Right atrium auricular region (tissue), 2 donors: ENCODE measurements around the gene SASS6. TPM values are rescaled to one million over a fixed set of nuclear protein-coding genes. Genes with fewer than 3 reads are reported as not detected.

Source experiments
- DNase-seq: peaks from one replicate; pipeline ENCODE4 v3.0.0-alpha.2; 2019; ENCODE audit warnings: low spot score
- H3K27ac ChIP-seq, 2 donors: fragments of 200-600 bp; sonication (generic); 1 replicate in 1 of 2; 2 replicates in 1 of 2; pipeline ENCODE4 v1.5.1; 2016 to 2019
- H3K27me3 ChIP-seq, 2 donors: fragments of 200-600 bp; sonication (generic); one replicate each; pipeline versions ENCODE4 v1.5.1 to v1.6.0; 2017 to 2019
- H3K36me3 ChIP-seq: fragments of 200-600 bp; sonication (generic); one replicate; pipeline ENCODE4 v1.5.1; 2016
- H3K4me1 ChIP-seq, 2 donors: fragments of 200-600 bp; sonication (generic); one replicate each; pipeline versions ENCODE4 v1.5.1 to v1.6.0; 2017 to 2019
- H3K4me3 ChIP-seq, 2 donors: fragments of 200-600 bp; sonication (generic); 1 replicate in 1 of 2; 2 replicates in 1 of 2; pipeline ENCODE4 v1.5.1; 2017 to 2019; ENCODE audit warnings: mild to moderate bottlenecking in 1 of 2, moderate library complexity in 1 of 2
- H3K9me3 ChIP-seq, 2 donors: fragments of 200-600 bp; sonication (generic); one replicate each; pipeline ENCODE4 v1.5.1; 2019
- total RNA-seq, 2 donors: library from RNA; depleted of rRNA; stranded (reverse); fragments of >200 nt; gene quantifications; one replicate each; pipeline ENCODE4 v1.1.0, GENCODE V29; 2016
- TF ChIP-seq, protein P1 (sequence below), 2 donors: fragments of 200-600 bp; sonication (generic); IDR thresholded peaks; one replicate each; pipeline ENCODE4 v1.5.1; 2019; ENCODE audit warnings: antibody characterized with exemption in 2 of 2

Gene SASS6
- total RNA-seq, 2 donors from 2014 or later, result 1.6 to 1.7 TPM

- H3K27ac ChIP-seq, result no peak overlapping the region
- H3K36me3 ChIP-seq, result peaks cover 6% of the 10 kb centered on the region
- no peaks in the 10 kb centered on the region for H3K4me1 ChIP-seq
- H3K4me3 ChIP-seq, result no peak overlapping the region
- TF ChIP-seq, protein P1, sequence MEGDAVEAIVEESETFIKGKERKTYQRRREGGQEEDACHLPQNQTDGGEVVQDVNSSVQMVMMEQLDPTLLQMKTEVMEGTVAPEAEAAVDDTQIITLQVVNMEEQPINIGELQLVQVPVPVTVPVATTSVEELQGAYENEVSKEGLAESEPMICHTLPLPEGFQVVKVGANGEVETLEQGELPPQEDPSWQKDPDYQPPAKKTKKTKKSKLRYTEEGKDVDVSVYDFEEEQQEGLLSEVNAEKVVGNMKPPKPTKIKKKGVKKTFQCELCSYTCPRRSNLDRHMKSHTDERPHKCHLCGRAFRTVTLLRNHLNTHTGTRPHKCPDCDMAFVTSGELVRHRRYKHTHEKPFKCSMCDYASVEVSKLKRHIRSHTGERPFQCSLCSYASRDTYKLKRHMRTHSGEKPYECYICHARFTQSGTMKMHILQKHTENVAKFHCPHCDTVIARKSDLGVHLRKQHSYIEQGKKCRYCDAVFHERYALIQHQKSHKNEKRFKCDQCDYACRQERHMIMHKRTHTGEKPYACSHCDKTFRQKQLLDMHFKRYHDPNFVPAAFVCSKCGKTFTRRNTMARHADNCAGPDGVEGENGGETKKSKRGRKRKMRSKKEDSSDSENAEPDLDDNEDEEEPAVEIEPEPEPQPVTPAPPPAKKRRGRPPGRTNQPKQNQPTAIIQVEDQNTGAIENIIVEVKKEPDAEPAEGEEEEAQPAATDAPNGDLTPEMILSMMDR (IDR thresholded peaks at IDR 0.05), result no peak
- H3K27me3 ChIP-seq, result no peaks in the 10 kb centered on the region
- no peak for DNase-seq
- no peaks in the 10 kb centered on the region for H3K9me3 ChIP-seq
Measured at GRCh38 chr1:100107696-100108095, 25.0 kb downstream of the SASS6 start.

GRCh38 chr1:100101564-100101963, 31.2 kb downstream of the SASS6 start:
- TF ChIP-seq, protein P1 (IDR thresholded peaks at IDR 0.05), result no peak
- H3K36me3 ChIP-seq, result peaks cover 6% of the 10 kb centered on the region
- no peak overlapping the region for H3K27ac ChIP-seq
- H3K27me3 ChIP-seq, result no peaks in the 10 kb centered on the region
- DNase-seq, result no peak
- no peak overlapping the region for H3K4me3 ChIP-seq
- no peaks in the 10 kb centered on the region for H3K9me3 ChIP-seq
- H3K4me1 ChIP-seq, result peaks cover 0 to 2% of the 10 kb centered on the region in 2 donors

DNA sequence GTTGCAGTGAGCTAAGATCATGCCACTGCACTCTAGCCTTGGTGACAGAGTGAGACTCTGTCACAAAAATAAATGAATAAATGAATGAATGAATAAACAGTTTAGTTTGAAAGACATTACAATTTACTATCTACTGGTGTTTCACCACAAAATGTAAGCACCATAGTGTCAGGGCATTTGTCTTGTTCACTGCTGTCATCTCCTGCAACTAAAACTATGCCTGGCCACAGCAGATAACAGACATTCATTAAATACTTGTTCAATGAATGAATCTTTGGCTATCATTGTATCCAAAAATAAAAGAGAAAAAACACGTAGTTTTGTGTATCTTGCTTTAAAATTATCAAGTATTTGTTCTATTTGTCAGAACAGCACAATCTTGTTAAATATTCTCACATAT, 32.5 kb downstream of the SASS6 start:
- Histone ChIP-seq H3K27me3 (no peaks in the 10 kb centered on the region), H3K36me3 (peaks cover 6% of the 10 kb centered on the region), H3K9me3 (no peaks in the 10 kb centered on the region), H3K27ac (no peak overlapping the region), H3K4me3 (no peak overlapping the region), H3K4me1 (peaks cover 0 to 2% of the 10 kb centered on the region in 2 donors)
- no peak for DNase-seq
- TF ChIP-seq, protein P1 (IDR thresholded peaks at IDR 0.05), result no peak

DNA sequence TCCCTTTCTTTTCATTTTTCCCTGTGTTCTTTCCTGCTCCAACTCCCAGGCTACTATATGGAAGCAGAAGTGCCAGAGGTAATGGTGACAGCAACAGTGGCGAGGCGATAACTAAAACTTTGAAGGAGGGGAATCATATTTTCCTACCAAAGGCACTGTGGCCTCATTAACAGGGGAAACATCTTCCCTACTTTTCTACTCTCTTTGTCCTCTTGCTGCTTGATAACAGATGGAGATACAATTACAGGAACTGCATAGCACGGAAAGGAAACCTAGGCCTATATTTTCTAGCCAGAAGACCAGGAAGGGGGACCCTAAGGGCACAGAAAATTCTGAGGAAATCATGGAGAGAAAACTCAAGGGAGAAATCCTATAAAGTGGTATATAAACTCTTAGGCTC, 42.3 kb downstream of the SASS6 start:
- Histone ChIP-seq H3K27me3 (no peaks in the 10 kb centered on the region), H3K4me3 (no peak overlapping the region), H3K36me3 (peaks cover 5% of the 10 kb centered on the region), H3K27ac (no peak overlapping the region), H3K9me3 (no peaks in the 10 kb centered on the region), H3K4me1 (no peaks in the 10 kb centered on the region)
- no peak for DNase-seq
- TF ChIP-seq, protein P1 (IDR thresholded peaks at IDR 0.05), result no peak

DNA sequence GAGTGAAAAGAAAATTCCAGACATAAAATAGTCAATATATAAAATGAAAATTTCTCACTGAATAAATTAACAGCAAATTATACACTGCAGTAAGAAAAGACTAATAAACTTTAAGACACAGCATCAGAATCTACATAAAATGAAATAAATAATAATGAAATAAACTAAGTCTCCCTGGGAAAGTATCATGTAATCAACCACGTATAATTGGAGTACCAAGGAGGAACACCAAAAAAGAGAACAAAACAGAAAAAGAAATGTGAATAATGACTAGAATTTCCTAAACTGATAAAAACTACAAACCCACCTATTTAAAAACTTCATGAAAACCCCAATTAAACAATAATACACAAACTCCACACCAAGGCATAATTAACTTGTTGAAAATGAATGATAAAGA, 43.6 kb downstream of the SASS6 start:
- H3K4me1 ChIP-seq, result no peaks in the 10 kb centered on the region
- H3K27me3 ChIP-seq, result no peaks in the 10 kb centered on the region
- DNase-seq, result no peak
- no peak overlapping the region for H3K27ac ChIP-seq
- TF ChIP-seq, protein P1 (IDR thresholded peaks at IDR 0.05), result no peak
- H3K36me3 ChIP-seq, result peaks cover 5% of the 10 kb centered on the region
- H3K9me3 ChIP-seq, result no peaks in the 10 kb centered on the region
- no peak overlapping the region for H3K4me3 ChIP-seq

DNA sequence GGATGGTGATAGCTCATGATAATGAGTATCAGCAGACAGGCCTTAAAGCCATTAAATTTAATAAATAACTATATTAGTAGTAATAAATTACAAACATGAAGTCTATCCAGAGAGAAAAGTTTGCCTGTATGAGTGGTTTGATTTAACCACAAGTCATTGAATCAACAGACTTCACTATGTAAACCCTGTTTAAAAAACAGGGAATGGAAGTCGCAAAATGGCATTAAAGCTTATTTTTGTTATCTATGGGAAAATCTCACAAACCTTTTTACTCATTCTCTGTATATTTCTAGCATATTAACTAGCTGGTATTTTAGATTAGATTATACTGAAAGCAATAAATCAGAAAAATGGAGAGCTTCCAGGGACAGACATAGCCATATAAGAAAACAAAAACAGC, 45.3 kb downstream of the SASS6 start:
- Histone ChIP-seq H3K9me3 (no peaks in the 10 kb centered on the region), H3K4me3 (no peak overlapping the region), H3K27ac (no peak overlapping the region), H3K4me1 (no peaks in the 10 kb centered on the region), H3K36me3 (peaks cover 5% of the 10 kb centered on the region), H3K27me3 (no peaks in the 10 kb centered on the region)
- no peak for DNase-seq
- TF ChIP-seq, protein P1 (IDR thresholded peaks at IDR 0.05), result no peak
